ENCODE data around the gene DAZL.

DAZL gene

DNA sequence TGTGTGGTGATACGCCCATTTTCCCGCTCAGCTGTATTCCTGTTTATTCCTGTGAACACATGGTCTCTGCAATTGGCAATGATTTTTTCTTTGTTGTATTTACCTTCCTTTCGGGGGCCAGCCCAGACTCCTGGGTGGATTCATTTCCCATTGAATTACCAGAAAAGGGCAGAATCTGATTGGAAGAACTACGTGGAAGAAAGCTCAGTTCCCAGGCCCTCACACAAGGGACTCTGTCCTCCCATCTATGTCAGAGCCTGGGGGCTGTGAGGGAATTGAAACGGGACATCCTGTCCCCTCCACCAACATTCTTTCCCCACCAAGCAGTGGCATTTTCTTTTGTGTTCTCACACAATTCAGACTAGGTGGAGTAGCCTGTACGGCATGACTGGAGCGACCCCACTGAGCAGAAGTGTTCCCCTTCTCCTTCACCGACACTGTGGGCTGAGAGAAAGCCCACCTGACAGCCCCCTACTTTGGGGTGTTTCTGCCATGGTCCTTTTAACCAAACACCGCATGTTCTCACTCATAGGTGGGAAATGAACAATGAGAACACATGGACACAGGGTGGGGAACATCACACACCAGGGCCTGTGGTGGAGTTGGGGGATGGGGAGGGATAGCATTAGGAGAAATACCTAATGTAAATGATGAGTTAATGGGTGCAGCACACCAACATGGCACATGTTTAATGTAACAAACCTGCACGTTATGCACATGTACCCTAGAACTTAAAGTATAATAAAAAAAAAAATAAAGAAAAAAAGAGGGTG, 59.6 kb downstream of the DAZL start:
- no peaks in the 10 kb centered on the region for H3K27me3 ChIP-seq (ENCODE audit: control insufficient read depth, low read length)
- no peaks in the 10 kb centered on the region for H3K79me2 ChIP-seq (ENCODE audit: control insufficient read depth, low read length)
- no peak overlapping the region for H3K4me2 ChIP-seq (ENCODE audit: low read length)
- H3K4me3 ChIP-seq (ENCODE audit: low read length) = no peak overlapping the region
- no peaks in the 10 kb centered on the region for H3K9me3 ChIP-seq (ENCODE audit: control insufficient read depth, insufficient read depth, low read length)
- H4K20me1 ChIP-seq (ENCODE audit: control insufficient read depth, insufficient read depth, low read depth, low read length) = no peaks in the 10 kb centered on the region
- H3F3A ChIP-seq (ENCODE audit: control insufficient read depth, insufficient read depth) = no peaks in the 10 kb centered on the region
- no peaks in the 10 kb centered on the region for H3K9me2 ChIP-seq (replicated peaks; ENCODE audit: control insufficient read depth, low read length)
- no peaks in the 10 kb centered on the region for H3K36me3 ChIP-seq (ENCODE audit: control insufficient read depth, low read length)
- no peak for TF ChIP-seq EZH2phosphoT487 (IDR thresholded peaks at IDR 0.05; ENCODE audit: borderline replicate concordance, low read length)
- TF ChIP-seq, protein P1, sequence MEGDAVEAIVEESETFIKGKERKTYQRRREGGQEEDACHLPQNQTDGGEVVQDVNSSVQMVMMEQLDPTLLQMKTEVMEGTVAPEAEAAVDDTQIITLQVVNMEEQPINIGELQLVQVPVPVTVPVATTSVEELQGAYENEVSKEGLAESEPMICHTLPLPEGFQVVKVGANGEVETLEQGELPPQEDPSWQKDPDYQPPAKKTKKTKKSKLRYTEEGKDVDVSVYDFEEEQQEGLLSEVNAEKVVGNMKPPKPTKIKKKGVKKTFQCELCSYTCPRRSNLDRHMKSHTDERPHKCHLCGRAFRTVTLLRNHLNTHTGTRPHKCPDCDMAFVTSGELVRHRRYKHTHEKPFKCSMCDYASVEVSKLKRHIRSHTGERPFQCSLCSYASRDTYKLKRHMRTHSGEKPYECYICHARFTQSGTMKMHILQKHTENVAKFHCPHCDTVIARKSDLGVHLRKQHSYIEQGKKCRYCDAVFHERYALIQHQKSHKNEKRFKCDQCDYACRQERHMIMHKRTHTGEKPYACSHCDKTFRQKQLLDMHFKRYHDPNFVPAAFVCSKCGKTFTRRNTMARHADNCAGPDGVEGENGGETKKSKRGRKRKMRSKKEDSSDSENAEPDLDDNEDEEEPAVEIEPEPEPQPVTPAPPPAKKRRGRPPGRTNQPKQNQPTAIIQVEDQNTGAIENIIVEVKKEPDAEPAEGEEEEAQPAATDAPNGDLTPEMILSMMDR (IDR thresholded peaks at IDR 0.05; ENCODE audit: low read depth, low read length, poor library complexity, severe bottlenecking) = no peak
- H3K27ac ChIP-seq (ENCODE audit: low read depth, low read length) = no peak overlapping the region
- H3K4me1 ChIP-seq (ENCODE audit: control insufficient read depth, low read length) = peaks cover 8% of the 10 kb centered on the region

DNA sequence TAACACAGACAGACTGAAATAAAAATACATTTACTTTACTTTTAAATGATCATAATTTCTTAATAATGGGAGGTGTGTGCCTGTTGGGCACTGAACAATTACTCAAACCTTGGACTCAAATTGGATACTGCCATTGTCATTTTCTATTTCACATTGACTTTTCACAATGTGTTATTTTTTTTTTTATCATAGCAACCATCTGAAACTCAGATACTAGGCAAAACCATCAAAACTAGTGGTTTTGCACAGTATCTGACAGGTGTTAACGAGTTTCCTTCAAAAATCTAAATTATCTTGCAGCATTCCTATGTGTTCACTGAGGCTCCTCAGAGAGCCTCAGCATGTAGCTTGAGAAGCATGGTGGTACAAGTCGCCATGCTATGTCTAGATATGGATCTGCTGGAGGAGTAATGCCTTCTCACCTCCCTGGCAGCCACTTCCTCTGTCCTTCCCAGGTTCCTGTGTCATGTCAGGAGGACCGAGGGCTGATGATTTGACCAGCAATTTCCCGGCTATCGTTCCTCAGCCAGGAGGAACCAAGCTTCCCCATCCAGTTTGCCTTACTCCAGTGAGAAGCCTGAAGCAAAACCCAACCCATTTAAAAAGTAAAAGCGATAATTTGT, 61.9 kb downstream of the DAZL start:
- Histone ChIP-seq H4K20me1 (ENCODE audit: control insufficient read depth, insufficient read depth, low read depth, low read length) (no peaks in the 10 kb centered on the region), H3K27ac (ENCODE audit: low read depth, low read length) (no peak overlapping the region), H3K36me3 (ENCODE audit: control insufficient read depth, low read length) (no peaks in the 10 kb centered on the region), H3K27me3 (ENCODE audit: control insufficient read depth, low read length) (no peaks in the 10 kb centered on the region), H3F3A (ENCODE audit: control insufficient read depth, insufficient read depth) (no peaks in the 10 kb centered on the region), H3K79me2 (ENCODE audit: control insufficient read depth, low read length) (no peaks in the 10 kb centered on the region), H3K4me1 (ENCODE audit: control insufficient read depth, low read length) (no peaks in the 10 kb centered on the region), H3K9me2 (replicated peaks; ENCODE audit: control insufficient read depth, low read length) (no peaks in the 10 kb centered on the region), H3K4me3 (ENCODE audit: low read length) (no peak overlapping the region), H3K9me3 (ENCODE audit: control insufficient read depth, insufficient read depth, low read length) (no peaks in the 10 kb centered on the region), H3K4me2 (ENCODE audit: low read length) (no peak overlapping the region)
- TF ChIP-seq EZH2phosphoT487 (IDR thresholded peaks at IDR 0.05; ENCODE audit: borderline replicate concordance, low read length) = no peak
- TF ChIP-seq, protein P1 (IDR thresholded peaks at IDR 0.05; ENCODE audit: low read depth, low read length, poor library complexity, severe bottlenecking) = no peak

DNA sequence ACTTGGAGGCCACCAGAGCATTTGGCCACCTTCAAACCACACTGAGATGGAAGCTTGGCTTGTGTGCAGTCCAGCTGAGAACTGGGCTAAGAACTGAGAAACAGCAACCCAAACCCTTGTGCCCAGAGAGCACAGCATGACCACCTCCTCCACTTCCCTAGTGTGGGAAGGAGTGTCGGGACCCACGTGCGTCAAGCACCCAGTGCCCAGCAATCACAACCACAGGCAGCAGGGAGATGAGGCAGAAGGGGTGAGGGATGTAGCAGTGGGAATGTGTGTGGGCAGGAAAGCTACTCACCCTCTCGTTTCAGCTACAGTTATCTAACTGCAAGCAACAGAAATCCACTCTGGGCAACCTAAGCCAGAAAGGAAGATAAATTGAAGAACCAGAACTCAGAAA, 66.7 kb downstream of the DAZL start:
- H3K4me1 ChIP-seq (ENCODE audit: control insufficient read depth, low read length) = no peaks in the 10 kb centered on the region
- H3K9me3 ChIP-seq (ENCODE audit: control insufficient read depth, insufficient read depth, low read length) = no peaks in the 10 kb centered on the region
- H3K4me2 ChIP-seq (ENCODE audit: low read length) = no peak overlapping the region
- no peak for TF ChIP-seq EZH2phosphoT487 (IDR thresholded peaks at IDR 0.05; ENCODE audit: borderline replicate concordance, low read length)
- TF ChIP-seq, protein P1 (IDR thresholded peaks at IDR 0.05; ENCODE audit: low read depth, low read length, poor library complexity, severe bottlenecking) = no peak
- no peak overlapping the region for H3K27ac ChIP-seq (ENCODE audit: low read depth, low read length)
- no peaks in the 10 kb centered on the region for H4K20me1 ChIP-seq (ENCODE audit: control insufficient read depth, insufficient read depth, low read depth, low read length)
- no peaks in the 10 kb centered on the region for H3K27me3 ChIP-seq (ENCODE audit: control insufficient read depth, low read length)
- no peaks in the 10 kb centered on the region for H3F3A ChIP-seq (ENCODE audit: control insufficient read depth, insufficient read depth)
- no peak overlapping the region for H3K4me3 ChIP-seq (ENCODE audit: low read length)
- no peaks in the 10 kb centered on the region for H3K36me3 ChIP-seq (ENCODE audit: control insufficient read depth, low read length)
- no peaks in the 10 kb centered on the region for H3K79me2 ChIP-seq (ENCODE audit: control insufficient read depth, low read length)
- no peaks in the 10 kb centered on the region for H3K9me2 ChIP-seq (replicated peaks; ENCODE audit: control insufficient read depth, low read length)
